ENCODE data around the gene EID2.

GRCh38 chr19:39518458-39518857 lies 21.5 kb downstream of the EID2 start:
- no peak for TF ChIP-seq CTCF (IDR thresholded peaks at IDR 0.05; ENCODE audit: low read depth, low read length, missing input control)
- no peak for TF ChIP-seq RAD21 (IDR thresholded peaks at IDR 0.05)
- no peak for TF ChIP-seq ATF3 (IDR thresholded peaks at IDR 0.05)
- no peak for TF ChIP-seq YY1 (IDR thresholded peaks at IDR 0.05)
- no peak for TF ChIP-seq FOXA2 (IDR thresholded peaks at IDR 0.05)
- TF ChIP-seq TAF1 (conservative IDR thresholded peaks at IDR 0.05) = no peak
- TF ChIP-seq EGR1 (IDR thresholded peaks at IDR 0.05; ENCODE audit: low read depth in 2 of 2) = no peak
